Tibial nerve (tissue), 4 donors: ENCODE measurements around the gene NFE2L1. TPM values are rescaled to one million over a fixed set of nuclear protein-coding genes. Genes with fewer than 3 reads are reported as not detected.

Experiments
- DNase-seq, 2 donors: peaks; one replicate each; pipeline ENCODE4 v3.0.0-alpha.2; 2019; ENCODE audit warnings: low spot score in 2 of 2
- H3K27ac ChIP-seq, 4 donors: fragments of 200-600 bp; sonication (generic) in 3 of 4; one replicate each; pipeline ENCODE4 v1.5.1; 2017 to 2019; ENCODE audit warnings: mild to moderate bottlenecking in 1 of 4
- H3K27me3 ChIP-seq, 2 donors: fragments of 200-600 bp; sonication (generic) in 1 of 2; one replicate each; pipeline versions ENCODE4 v1.5.1 to v1.6.0; 2017 to 2019
- H3K36me3 ChIP-seq, 3 donors: fragments of 200-600 bp; sonication (generic); one replicate each; pipeline ENCODE4 v1.5.1; 2018 to 2019
- H3K4me1 ChIP-seq, 4 donors: fragments of 200-600 bp; sonication (generic) in 3 of 4; one replicate each; pipeline ENCODE4 v1.5.1; 2017 to 2019
- H3K4me3 ChIP-seq, 4 donors: fragments of 200-600 bp; sonication (generic) in 3 of 4; one replicate each; pipeline ENCODE4 v1.5.1; 2017 to 2019; ENCODE audit warnings: mild to moderate bottlenecking in 1 of 4, moderate library complexity in 1 of 4
- H3K9me3 ChIP-seq, 4 donors: fragments of 200-600 bp; sonication (generic) in 3 of 4; one replicate each; pipeline ENCODE4 v1.5.1; 2017 to 2019
- CTCF ChIP-seq, 5 experiments: fragments of 200-600 bp in 3 of 5; fragments of 450-650 bp in 2 of 5; sonication (generic) in 3 of 5; IDR thresholded peaks; one replicate each; pipeline ENCODE4 v1.5.1; 2016 to 2019; ENCODE audit warnings: antibody characterized with exemption in 5 of 5, mild to moderate bottlenecking in 3 of 5, moderate library complexity in 2 of 5
- EP300 ChIP-seq, 2 donors: sonication (generic); formaldehyde crosslinking; IDR thresholded peaks; one replicate each; pipeline ENCODE4 v1.6.1; 2017; ENCODE audit warnings: antibody characterized with exemption in 2 of 2, mild to moderate bottlenecking in 1 of 2
- POLR2A ChIP-seq, 2 donors: fragments of 450-650 bp; IDR thresholded peaks; one replicate each; pipeline ENCODE4 v1.6.1; 2017; ENCODE audit warnings: antibody characterized with exemption in 2 of 2, mild to moderate bottlenecking in 2 of 2, moderate library complexity in 2 of 2
- WGBS, 2 donors: methylation state at CpG; one replicate each; pipeline ENCODE4 v1.1.5; 2018; 5-methylcytosine and 5-hydroxymethylcytosine counted together
- total RNA-seq, 4 donors: library from RNA; depleted of rRNA; stranded (reverse); fragments of >200 nt; gene quantifications; one replicate each; pipeline ENCODE4 v1.1.0, GENCODE V29; 2016

The NFE2L1 gene
- total RNA-seq, 4 donors from 2014 or later, result 216 to 327 (median 255) TPM

GRCh38 chr17:48062273-48062672 is 14.1 kb downstream of the NFE2L1 start:
- Histone ChIP-seq H3K36me3 (peaks cover 3 to 97% (median 33%) of the 10 kb centered on the region in 3 donors), H3K4me3 (no peak overlapping the region), H3K9me3 (no peaks in the 10 kb centered on the region), H3K27me3 (no peaks in the 10 kb centered on the region), H3K27ac (no peak overlapping the region), H3K4me1 (peaks cover 0 to 54% (median 0%) of the 10 kb centered on the region in 4 donors)
- TF ChIP-seq CTCF (IDR thresholded peaks at IDR 0.05) (no peak), POLR2A (IDR thresholded peaks at IDR 0.05) (no peak), EP300 (IDR thresholded peaks at IDR 0.05) (no peak)
- DNase-seq, result no peak
- WGBS, 2 donors, result 92 to 93% methylated on average over 3 to 7 of the region's 7 CpGs

- H3K9me3 ChIP-seq, result no peaks in the 10 kb centered on the region
- peaks cover 0 to 60% (median 0%) of the 10 kb centered on the region in 4 donors for H3K4me1 ChIP-seq
- 62 to 78% methylated on average over 3 of the region's 3 CpGs for WGBS, 2 donors
- TF ChIP-seq CTCF (IDR thresholded peaks at IDR 0.05) (no peak), EP300 (IDR thresholded peaks at IDR 0.05) (no peak), POLR2A (IDR thresholded peaks at IDR 0.05) (no peak)
- H3K27ac ChIP-seq, result peak overlapping the region in 1 of 4 donors; percentile 51
- H3K27me3 ChIP-seq, result no peaks in the 10 kb centered on the region
- no peak overlapping the region for H3K4me3 ChIP-seq
- no peak for DNase-seq
- H3K36me3 ChIP-seq, result peaks cover 0 to 94% (median 18%) of the 10 kb centered on the region in 3 donors
Observed at GRCh38 chr17:48064638-48065037, 16.5 kb downstream of the NFE2L1 start.

- Histone ChIP-seq H3K27me3 (no peaks in the 10 kb centered on the region), H3K27ac (peak overlapping the region in 1 of 4 donors; percentile 5), H3K4me1 (peaks cover 0 to 56% (median 0%) of the 10 kb centered on the region in 4 donors), H3K4me3 (no peak overlapping the region), H3K9me3 (no peaks in the 10 kb centered on the region), H3K36me3 (peaks cover 0 to 94% (median 9%) of the 10 kb centered on the region in 3 donors)
- 48 to 50% methylated on average over 1 of the region's 1 CpG for WGBS, 2 donors
- DNase-seq, result no peak
- TF ChIP-seq POLR2A (IDR thresholded peaks at IDR 0.05) (no peak), EP300 (IDR thresholded peaks at IDR 0.05) (no peak), CTCF (IDR thresholded peaks at IDR 0.05) (no peak)
Observed at GRCh38 chr17:48066192-48066591, 18.0 kb downstream of the NFE2L1 start.

GRCh38 chr17:48066656-48067055 is 18.5 kb downstream of the NFE2L1 start:
- WGBS, 2 donors, result 65 to 78% methylated on average over 1 of the region's 1 CpG
- H3K36me3 ChIP-seq, result peaks cover 0 to 94% (median 8%) of the 10 kb centered on the region in 3 donors
- peaks cover 0 to 56% (median 0%) of the 10 kb centered on the region in 4 donors for H3K4me1 ChIP-seq
- TF ChIP-seq CTCF (IDR thresholded peaks at IDR 0.05) (no peak), EP300 (IDR thresholded peaks at IDR 0.05) (no peak), POLR2A (IDR thresholded peaks at IDR 0.05) (no peak)
- H3K9me3 ChIP-seq, result no peaks in the 10 kb centered on the region
- DNase-seq, result no peak
- no peak overlapping the region for H3K4me3 ChIP-seq
- H3K27ac ChIP-seq, result peak overlapping the region in 1 of 4 donors; percentile 5
- H3K27me3 ChIP-seq, result no peaks in the 10 kb centered on the region

- Histone ChIP-seq H3K27me3 (no peaks in the 10 kb centered on the region), H3K36me3 (peaks cover 0 to 92% (median 2%) of the 10 kb centered on the region in 3 donors), H3K4me3 (no peak overlapping the region), H3K4me1 (peaks cover 0 to 56% (median 0%) of the 10 kb centered on the region in 4 donors), H3K27ac (peak overlapping the region in 1 of 4 donors; percentile 21), H3K9me3 (no peaks in the 10 kb centered on the region)
- DNase-seq, result no peak
- 92 to 97% methylated on average over 3 of the region's 3 CpGs for WGBS, 2 donors
- TF ChIP-seq POLR2A (IDR thresholded peaks at IDR 0.05) (no peak), CTCF (IDR thresholded peaks at IDR 0.05) (no peak), EP300 (IDR thresholded peaks at IDR 0.05) (no peak)
Observed at GRCh38 chr17:48067245-48067644, 19.1 kb downstream of the NFE2L1 start.
